Progenitor cell of endocrine pancreas (in vitro differentiated cells): Measurements from ENCODE around the gene PLCB3. TPM values are rescaled to one million over a fixed set of nuclear protein-coding genes. Genes with fewer than 3 reads are reported as not detected.

Source experiments
- total RNA-seq: library from RNA; stranded (reverse); gene quantifications from 2 replicates; pipeline ENCODE4 v1.2.1, GENCODE V29; 2021

Gene PLCB3
- total RNA-seq, 1 donor from 2014 or later: 22.6 TPM

Other genes starting within 250 kb of the PLCB3 start
- 0.17 and 0.24 TPM in 2 replicates for gene FLRT1, start 215.6 kb upstream of the PLCB3 start, total RNA-seq
- 28.0 and 30.6 TPM in 2 replicates for gene MACROD1, start 85.4 kb upstream of the PLCB3 start, total RNA-seq
- 189 and 209 TPM in 2 replicates for gene STIP1, start 65.4 kb upstream of the PLCB3 start, total RNA-seq
- gene FERMT3, start 44.8 kb upstream of the PLCB3 start, total RNA-seq: 5.4 and 5.9 TPM in 2 replicates
- gene TRPT1, start 25.3 kb upstream of the PLCB3 start, total RNA-seq: 52.0 and 53.9 TPM in 2 replicates
- 42.9 and 48.2 TPM in 2 replicates for gene NUDT22, start 25.3 kb upstream of the PLCB3 start, total RNA-seq
- gene DNAJC4, start 21.0 kb upstream of the PLCB3 start, total RNA-seq: 35.4 and 39.1 TPM in 2 replicates
- gene VEGFB, start 16.9 kb upstream of the PLCB3 start, total RNA-seq: 66.1 and 68.2 TPM in 2 replicates
- 48.5 and 57.7 TPM in 2 replicates for gene FKBP2, start 10.4 kb upstream of the PLCB3 start, total RNA-seq
- gene PPP1R14B, start 4.6 kb upstream of the PLCB3 start, total RNA-seq: 198 TPM in 2 replicates
- 42.8 and 46.9 TPM in 2 replicates for gene BAD, start 33.1 kb downstream of the PLCB3 start, total RNA-seq
- 46.7 and 56.5 TPM in 2 replicates for gene GPR137, start 34.3 kb downstream of the PLCB3 start, total RNA-seq
- gene KCNK4, start 39.8 kb downstream of the PLCB3 start, total RNA-seq: 0.62 TPM in 1 of 2 replicates, not detected in the other
- gene CATSPERZ, start 48.8 kb downstream of the PLCB3 start, total RNA-seq: not detected in 2 replicates
- gene ESRRA, start 54.0 kb downstream of the PLCB3 start, total RNA-seq: 28.1 and 31.4 TPM in 2 replicates
- gene TRMT112, start 66.0 kb downstream of the PLCB3 start, total RNA-seq: 137 and 149 TPM in 2 replicates
- 157 and 171 TPM in 2 replicates for gene PRDX5, start 66.6 kb downstream of the PLCB3 start, total RNA-seq
- gene CCDC88B, start 88.7 kb downstream of the PLCB3 start, total RNA-seq: 4.3 and 6.2 TPM in 2 replicates
- 18.6 and 18.7 TPM in 2 replicates for gene RPS6KA4, start 107.6 kb downstream of the PLCB3 start, total RNA-seq